GM19043 (cell line): ENCODE data around the gene PRIMA1.

Source experiments
- ATAC-seq: cut with Tn5 transposase; IDR thresholded peaks from one replicate; pipeline ENCODE4 v1.9.1; 2021; ENCODE audit warnings: low read depth; ENCODE audit not compliant: unreplicated experiment

Gene PRIMA1

GRCh38 chr14:93788293-93788542 lies at the start of gene PRIMA1:
PRIMA1 (minus strand) TSS chr14:93788485; CDS start chr14:93787718, 767 bp downstream.
- ATAC-seq = no peak

GRCh38 chr14:93834699-93835371 lies 46.5 kb upstream of the PRIMA1 start:
- ATAC-seq = no peak

- no peak for ATAC-seq
Measured at GRCh38 chr14:93832665-93833064, 44.4 kb upstream of the PRIMA1 start.

- ATAC-seq = no peak
Measured at GRCh38 chr14:93832081-93832480, 43.8 kb upstream of the PRIMA1 start.

- ATAC-seq = no peak
Measured at GRCh38 chr14:93830753-93831461, 42.6 kb upstream of the PRIMA1 start.

GRCh38 chr14:93829839-93830481 lies 41.7 kb upstream of the PRIMA1 start:
- ATAC-seq = no peak

GRCh38 chr14:93825235-93825553 lies 36.9 kb upstream of the PRIMA1 start:
- ATAC-seq = no peak

- ATAC-seq = no peak
Measured at GRCh38 chr14:93824518-93825234, 36.4 kb upstream of the PRIMA1 start.

- no peak for ATAC-seq
Measured at GRCh38 chr14:93824076-93824475, 35.8 kb upstream of the PRIMA1 start.

GRCh38 chr14:93821051-93821450 lies 32.8 kb upstream of the PRIMA1 start:
- ATAC-seq = no peak

- no peak for ATAC-seq
Measured at GRCh38 chr14:93818857-93819256, 30.6 kb upstream of the PRIMA1 start.

GRCh38 chr14:93811676-93812075 lies 23.4 kb upstream of the PRIMA1 start:
- ATAC-seq = no peak

- ATAC-seq = no peak
Measured at GRCh38 chr14:93811020-93811419, 22.7 kb upstream of the PRIMA1 start.

- peak; percentile 55 for ATAC-seq
Measured at GRCh38 chr14:93809491-93810420, 21.5 kb upstream of the PRIMA1 start.

GRCh38 chr14:93804654-93805053 lies 16.4 kb upstream of the PRIMA1 start:
- ATAC-seq = no peak

GRCh38 chr14:93803408-93804318 lies 15.4 kb upstream of the PRIMA1 start:
- ATAC-seq = no peak

- no peak for ATAC-seq
Measured at GRCh38 chr14:93799989-93800921, 12.0 kb upstream of the PRIMA1 start.

- ATAC-seq = no peak
Measured at GRCh38 chr14:93799617-93799988, 11.3 kb upstream of the PRIMA1 start.
